DMS114 treated with DMSO at 0.1 percent for 48 hours (cell line): Measurements from ENCODE around the gene OARD1.

Source experiments
- DNase-seq: peaks from one replicate; lab custom pipeline; 2025; ENCODE audit not compliant: unreplicated experiment; lab: John Stamatoyannopoulos, UW

The OARD1 gene

DNA sequence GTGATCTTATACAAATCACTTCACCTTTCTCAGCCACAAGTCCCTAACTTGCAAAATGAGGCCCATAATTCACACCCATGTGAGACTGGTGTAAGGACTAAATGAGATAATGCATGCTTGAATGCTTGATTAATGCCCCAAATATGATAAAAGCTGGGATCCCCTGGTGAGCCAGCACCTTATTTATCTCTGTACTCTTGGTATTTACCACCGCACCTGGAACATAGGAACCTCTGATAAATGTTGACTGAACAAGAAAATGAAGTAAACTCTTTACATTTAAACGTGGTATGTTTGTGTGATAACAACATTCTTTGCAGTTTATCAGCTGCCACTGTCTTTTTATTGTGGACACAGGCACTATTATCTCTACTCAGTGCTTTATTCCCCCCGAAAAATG lies 21.6 kb downstream of the OARD1 start:
- no peak for DNase-seq

DNA sequence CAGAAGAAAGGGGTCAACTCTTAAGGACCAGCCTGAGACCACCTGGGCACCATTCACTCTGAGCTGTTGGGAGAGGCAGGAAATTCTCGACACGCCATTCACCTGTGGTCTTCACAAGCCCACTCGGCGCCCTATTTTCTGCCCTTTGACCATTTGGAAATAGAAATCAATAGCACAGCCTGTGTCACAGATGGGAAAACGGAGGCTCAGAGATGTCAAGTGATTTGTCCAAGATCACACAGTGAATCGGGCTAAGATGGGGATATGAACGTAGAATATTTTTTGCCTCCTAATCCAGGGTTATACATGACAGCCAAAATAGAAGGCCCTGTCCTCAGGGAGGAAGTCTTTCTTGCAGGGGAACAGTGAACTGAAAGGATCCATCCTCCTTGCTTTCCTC lies 22.2 kb downstream of the OARD1 start:
- DNase-seq = no peak

DNA sequence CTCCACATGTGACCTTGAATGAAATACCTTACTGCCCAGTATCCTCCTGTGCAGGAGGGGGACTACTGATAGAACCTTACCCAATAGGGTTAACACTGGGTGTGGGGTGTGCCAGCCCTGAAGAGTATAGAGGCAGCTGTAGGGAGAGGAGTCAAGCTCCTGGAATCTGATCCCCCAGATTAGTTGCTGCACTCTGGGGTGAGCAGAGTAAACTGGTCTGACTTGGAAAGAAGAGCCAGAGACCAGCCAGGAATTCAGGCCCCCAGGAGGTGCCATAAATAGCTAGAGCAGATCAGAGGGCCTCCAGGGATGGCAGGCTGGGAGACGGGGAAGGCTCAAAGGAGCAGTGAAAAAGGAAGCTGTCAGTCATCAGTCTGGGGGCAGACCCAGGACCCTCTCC lies 22.6 kb downstream of the OARD1 start:
- no peak for DNase-seq

GRCh38 chr6:41047745-41048732 lies 24.1 kb downstream of the OARD1 start:
- DNase-seq = no peak

- DNase-seq = no peak
Measured at GRCh38 chr6:41047306-41047705, 24.9 kb downstream of the OARD1 start.

DNA sequence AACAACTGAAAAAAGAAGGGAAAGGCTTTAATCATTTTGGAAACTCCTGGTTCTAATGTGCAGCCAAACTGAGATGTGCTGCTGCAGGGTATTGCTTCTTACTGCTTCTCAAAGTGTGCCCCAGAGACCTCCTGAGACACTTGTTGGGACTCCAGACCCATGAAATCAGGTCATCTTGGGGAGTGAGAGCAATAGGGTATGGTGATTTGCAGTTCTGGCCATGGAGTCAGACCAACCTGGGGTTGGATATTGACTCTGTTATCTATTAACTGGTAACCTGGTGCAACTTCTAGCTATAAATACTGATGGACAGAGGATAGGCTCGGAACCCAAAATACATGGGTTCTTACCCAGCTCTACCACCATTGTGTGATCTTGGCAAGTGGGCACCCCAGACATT lies 26.1 kb downstream of the OARD1 start:
- no peak for DNase-seq

- no peak for DNase-seq
Measured at GRCh38 chr6:41045664-41046063, 26.5 kb downstream of the OARD1 start.

DNA sequence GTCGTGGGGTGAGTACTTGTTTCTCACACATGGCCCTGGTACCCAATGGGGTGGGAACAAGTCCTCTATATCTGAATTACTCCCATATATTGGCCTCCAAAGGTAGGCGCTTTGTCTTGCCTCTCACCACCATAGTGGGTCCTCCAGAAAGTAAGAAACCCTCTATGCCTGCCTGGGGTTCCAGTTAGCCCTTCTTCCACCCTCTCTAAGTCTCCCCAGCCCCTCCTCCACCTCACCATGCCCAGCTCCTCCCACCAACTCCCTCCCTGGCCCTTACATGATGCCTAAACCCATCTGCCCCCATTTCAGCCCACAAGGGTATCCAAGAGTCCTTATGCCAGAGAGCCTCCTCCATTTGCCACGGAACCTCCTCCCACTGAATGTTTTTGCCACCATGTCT lies 29.0 kb downstream of the OARD1 start:
- no peak for DNase-seq

DNA sequence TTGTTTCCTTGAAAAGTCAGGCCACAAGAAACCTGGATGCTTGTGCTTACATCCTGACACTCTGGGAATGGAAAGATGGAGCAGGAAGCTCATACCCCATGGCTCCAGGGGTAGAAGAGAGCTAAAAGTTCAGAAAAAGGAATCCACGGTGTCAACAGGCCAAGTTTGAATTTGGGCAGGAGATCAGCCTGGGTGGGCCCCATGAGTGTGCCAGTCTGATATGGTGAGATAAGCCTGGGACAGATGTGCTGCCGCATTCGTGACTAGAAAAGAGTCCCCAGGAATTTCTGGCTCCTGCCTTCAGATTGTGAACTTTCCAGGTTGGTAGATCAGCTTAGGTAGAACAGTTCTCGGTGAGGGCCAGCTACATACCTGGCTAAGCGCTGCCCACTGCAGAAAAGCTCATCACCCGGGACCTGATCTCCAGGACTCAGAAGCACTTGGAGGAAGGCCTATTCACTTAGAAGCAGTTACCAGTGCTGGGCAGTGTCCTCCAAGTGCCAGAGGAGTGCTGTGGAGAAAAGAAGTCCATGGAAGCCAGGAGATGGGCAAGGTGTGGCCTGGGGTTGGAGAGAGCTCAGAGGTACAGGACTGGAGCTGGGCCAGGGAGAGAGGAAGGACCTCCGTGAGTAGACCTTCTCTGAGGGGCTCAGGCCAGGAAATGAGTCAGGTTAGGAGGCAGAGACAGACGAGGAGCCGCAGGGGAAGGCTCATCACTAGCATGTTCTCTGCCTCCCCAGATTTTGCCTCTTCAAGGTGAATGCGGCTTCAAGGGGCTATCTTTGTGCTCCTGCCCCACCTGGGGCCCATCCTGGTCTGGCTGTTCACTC lies 29.7 kb downstream of the OARD1 start, which contains the start of gene TSPO2:
TSPO2 (plus strand) TSS at position 242 of the 830 bp plus-strand sequence; CDS start at position 761, 519 bp downstream.
- no peak for DNase-seq

DNA sequence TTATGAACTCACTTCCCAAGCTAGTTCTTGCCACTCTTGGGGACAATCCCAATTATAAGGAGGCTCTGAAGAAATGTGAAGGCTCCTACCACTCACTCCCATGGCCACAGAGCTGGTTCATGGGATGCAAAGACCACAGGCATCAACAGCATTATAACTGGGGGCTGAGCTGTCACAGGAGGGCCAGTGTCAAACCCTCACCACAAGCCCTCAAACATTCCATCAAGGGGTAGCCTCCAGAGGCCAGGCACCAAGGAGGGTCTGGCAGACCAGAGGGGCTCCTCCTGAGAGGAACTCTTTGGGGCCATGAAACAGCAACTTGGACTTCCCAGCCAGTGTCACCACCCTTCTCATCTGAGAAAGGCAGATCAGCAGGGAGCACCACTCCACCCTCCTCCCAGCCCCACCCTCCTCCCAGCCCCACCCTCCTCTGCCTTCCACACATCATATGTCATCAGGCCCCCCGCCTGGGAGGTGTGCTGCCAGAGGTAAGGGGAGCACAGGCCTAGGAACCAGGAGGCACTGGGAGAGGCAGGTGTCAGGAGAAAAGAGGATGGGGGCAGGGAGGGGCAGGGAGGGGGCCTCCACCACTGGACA lies 31.1 kb downstream of the OARD1 start:
- DNase-seq = no peak

- DNase-seq = no peak
Measured at GRCh38 chr6:41040101-41040939, 31.8 kb downstream of the OARD1 start.

- no peak for DNase-seq
Measured at GRCh38 chr6:41039060-41039998, 32.8 kb downstream of the OARD1 start, which contains the start of gene UNC5CL. TSS of gene UNC5CL (minus strand) at chr6:41039221. CDS start at chr6:41035074, 4,147 bp downstream.

- DNase-seq = no peak
Measured at GRCh38 chr6:41038205-41038604, 34.0 kb downstream of the OARD1 start.

DNA sequence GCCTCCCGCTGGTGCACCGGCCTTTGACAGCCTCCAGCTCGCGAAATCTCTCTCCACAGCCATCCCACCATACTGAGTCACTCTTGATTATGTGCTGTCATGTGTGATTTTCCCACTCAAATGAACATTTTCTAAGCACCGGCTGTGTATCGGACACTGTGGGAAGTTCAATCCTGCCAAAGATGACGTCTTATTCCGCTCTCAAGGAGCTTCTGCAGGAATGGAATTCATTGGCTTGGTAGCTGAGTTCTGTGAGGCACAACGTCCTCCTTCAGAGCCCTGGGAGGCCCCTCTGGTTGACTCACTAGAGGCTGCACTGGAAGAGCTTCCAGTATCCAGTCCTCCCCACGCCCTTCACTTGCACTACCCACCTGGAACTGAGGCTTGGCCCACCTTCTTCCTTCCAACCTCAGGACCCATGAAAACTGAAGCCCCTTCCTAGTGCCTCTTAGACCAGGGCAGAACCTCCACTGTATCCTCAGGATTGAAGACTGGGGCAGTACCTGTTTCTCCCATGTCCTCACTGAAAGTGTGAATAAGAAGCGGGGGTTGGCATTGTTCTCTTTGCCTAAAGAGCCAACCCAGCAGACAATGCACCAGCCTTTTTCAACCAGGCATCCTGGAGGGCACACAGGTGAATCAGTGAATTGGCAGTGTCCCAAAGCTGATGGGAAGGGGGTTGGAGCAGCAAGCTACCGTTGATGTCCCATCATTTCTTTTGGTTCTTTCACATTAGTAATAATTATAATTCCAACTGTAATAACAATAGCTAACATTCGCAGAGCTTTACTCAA lies 34.9 kb downstream of the OARD1 start:
- DNase-seq = no peak

GRCh38 chr6:41036601-41037000 lies 35.6 kb downstream of the OARD1 start:
- no peak for DNase-seq

DNA sequence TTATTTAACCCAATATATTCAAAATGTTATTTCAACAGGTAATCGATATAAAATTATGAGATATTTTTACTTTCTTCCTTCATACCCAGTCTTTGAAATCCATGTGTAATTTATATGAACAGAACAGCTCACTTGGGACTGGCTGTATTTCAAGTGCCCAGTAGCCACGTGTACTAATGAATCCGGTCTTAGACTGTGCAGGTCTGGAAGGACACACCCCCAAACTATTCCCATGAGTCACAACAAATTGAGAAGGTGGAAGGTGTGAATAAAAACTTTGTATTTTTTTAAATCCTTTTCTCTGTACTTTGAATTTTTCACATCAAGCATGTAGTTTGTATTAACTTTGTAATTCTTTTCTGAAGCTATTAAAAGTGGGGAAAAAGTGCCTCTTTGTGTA lies 36.0 kb downstream of the OARD1 start:
- no peak for DNase-seq

DNA sequence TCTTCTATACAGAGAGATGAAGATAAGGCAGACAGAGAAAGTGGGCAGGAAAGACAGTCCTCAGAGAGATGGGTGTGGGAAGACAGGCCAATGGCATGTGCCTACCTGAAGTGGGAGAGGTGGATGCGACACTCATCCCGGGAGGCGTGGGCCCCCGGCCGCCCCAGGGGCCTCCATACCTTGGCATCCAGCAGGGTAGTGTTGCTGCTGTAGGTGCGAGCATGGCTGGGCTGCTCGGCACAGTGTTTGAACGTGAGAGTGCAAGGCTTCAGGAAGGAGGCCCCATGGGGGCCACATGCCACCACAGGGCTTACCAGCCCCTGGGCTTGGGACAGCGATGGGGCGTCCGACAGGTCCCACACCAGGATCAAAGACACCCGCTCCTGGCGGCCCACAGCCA lies 38.4 kb downstream of the OARD1 start:
- DNase-seq = no peak

- no peak for DNase-seq
Measured at GRCh38 chr6:41032830-41033229, 39.3 kb downstream of the OARD1 start.
